HepG2 (cell line): ENCODE data around the gene IFT122. TPM values are rescaled to one million over a fixed set of nuclear protein-coding genes. Genes with fewer than 3 reads are reported as not detected.

Experiments
- ATAC-seq: fragments of 200-7000 bp; cut with Tn5 transposase; 3 replicates; pipeline ENCODE4 v1.9.1; 2020; ENCODE audit warnings: mild to moderate bottlenecking, moderate library complexity
- BruUV-seq: library from RNA; stranded (reverse); fragments of 400-500 nt; replicated peaks from 2 replicates; lab custom pipeline; 2021; lab: Mats Ljungman, UMichigan
- CTCF ChIA-PET: fragments of 300-600 bp; formaldehyde crosslinking; extraction: SDS; loops from one replicate; lab custom pipeline; 2021; ENCODE audit warnings: low total read pairs, inconsistent platforms, low intra/inter-chr PET ratio; lab: Yijun Ruan, JAX
- POLR2A ChIA-PET: fragments of 350-600 bp; sonication (Branson Sonifier 250); formaldehyde crosslinking; loops from one replicate; lab custom pipeline; 2020; ENCODE audit warnings: antibody characterized with exemption, inconsistent platforms; lab: Yijun Ruan, JAX
- DNase-seq: peaks from one replicate; pipeline ENCODE4 v3.0.0-alpha.2; 2015; ENCODE audit warnings: low spot score
- FAIRE-seq: peaks from 3 replicates; lab custom pipeline; 2011; peaks lifted over from hg19 to GRCh38; lab: Jason Lieb, UNC
- H2AFZ ChIP-seq: one replicate; pipeline ENCODE4 v1.6.1; 2011; ENCODE audit warnings: low read length, inconsistent platforms
- H3K27ac ChIP-seq: fragments of 300-600 bp; 3 replicates; pipeline ENCODE4 v1.8.0; 2011; ENCODE audit warnings: mixed run types, mild to moderate bottlenecking, mixed read lengths, low read length, inconsistent platforms; ENCODE audit not compliant: insufficient read depth; ENCODE audit errors: extremely low read length
- H3K27me3 ChIP-seq, 2 experiments: fragments of 200-600 bp in 1 of 2; 2 replicates in 1 of 2; 3 replicates in 1 of 2; pipeline versions ENCODE4 v1.6.0 to v1.8.0; 2011; ENCODE audit warnings: low read length in 2 of 2, mild to moderate bottlenecking in 2 of 2, moderate library complexity in 2 of 2, inconsistent platforms in 1 of 2; ENCODE audit not compliant: insufficient read depth in 2 of 2, control insufficient read depth in 1 of 2
- H3K36me3 ChIP-seq, 2 experiments: fragments of 200-600 bp in 1 of 2; replicated peaks in 1 of 2; 2 replicates in 1 of 2; 3 replicates in 1 of 2; pipeline versions ENCODE4 v1.5.1 to v1.8.0; 2011; ENCODE audit warnings: low read length in 2 of 2, inconsistent platforms in 1 of 2; ENCODE audit not compliant: insufficient read depth in 2 of 2, control insufficient read depth in 1 of 2
- H3K4me1 ChIP-seq: 2 replicates; pipeline ENCODE4 v1.5.1; 2012; ENCODE audit warnings: low read length, inconsistent platforms; ENCODE audit not compliant: insufficient read depth
- H3K4me2 ChIP-seq: 2 replicates; pipeline ENCODE4 v1.6.0; 2011; ENCODE audit warnings: low read depth, low read length, inconsistent platforms
- H3K4me3 ChIP-seq, 3 experiments: fragments of 200-600 bp in 1 of 3; sonication (generic), shearing (Covaris generic) in 1 of 3; replicated peaks in 1 of 3; 2 replicates each; pipeline ENCODE4 v1.5.1; 2011 to 2016; ENCODE audit warnings: low read length in 3 of 3, inconsistent platforms in 2 of 3, low read depth in 2 of 3, mild to moderate bottlenecking in 2 of 3, control low read depth in 1 of 3, mixed read lengths in 1 of 3; ENCODE audit not compliant: insufficient read depth in 1 of 3
- H3K79me2 ChIP-seq: one replicate; pipeline ENCODE4 v1.6.1; 2011; ENCODE audit warnings: low read length, inconsistent platforms; ENCODE audit not compliant: insufficient read depth
- H3K9ac ChIP-seq: 2 replicates; pipeline ENCODE4 v1.6.0; 2011; ENCODE audit warnings: mild to moderate bottlenecking, low read depth, low read length, inconsistent platforms; ENCODE audit not compliant: insufficient read depth
- H3K9me3 ChIP-seq: 2 replicates; pipeline ENCODE4 v1.5.1; 2012; ENCODE audit warnings: mild to moderate bottlenecking, low read length
- H4K20me1 ChIP-seq: 2 replicates; pipeline ENCODE4 v1.6.0; 2011; ENCODE audit warnings: inconsistent platforms, mild to moderate bottlenecking, low read length, moderate library complexity; ENCODE audit not compliant: insufficient read depth
- CEBPG ChIP-seq: IDR thresholded peaks from 2 replicates; pipeline ENCODE4 v1.6.1; 2016
- CHD2 ChIP-seq: IDR thresholded peaks from 2 replicates; pipeline ENCODE4 v1.6.1; 2011; ENCODE audit warnings: low read depth, low read length, improper control_type of control experiment
- CHD4 ChIP-seq: fragments of 200-600 bp; sonication (generic); IDR thresholded peaks from 2 replicates; pipeline ENCODE4 v1.7.0; 2017; ENCODE audit warnings: mild to moderate bottlenecking, low read length, borderline replicate concordance
- GTF3A ChIP-seq: sonication (generic); formaldehyde crosslinking; conservative IDR thresholded peaks from 2 replicates; pipeline ENCODE4 v1.4.0; 2020; ENCODE audit warnings: mild to moderate bottlenecking, missing genetic modification reagents
- HNF4A ChIP-seq: sonication (generic); formaldehyde crosslinking; IDR thresholded peaks from 2 replicates; pipeline ENCODE4 v1.4.0; 2020; ENCODE audit warnings: missing genetic modification reagents
- HOXA3 ChIP-seq: sonication (generic); formaldehyde crosslinking; IDR thresholded peaks from 2 replicates; pipeline ENCODE4 v1.5.0; 2020; ENCODE audit warnings: missing genetic modification reagents
- ISX ChIP-seq: sonication (generic); formaldehyde crosslinking; conservative IDR thresholded peaks from 2 replicates; pipeline ENCODE4 v1.5.0; 2020; ENCODE audit warnings: missing genetic modification reagents
- MTA3 ChIP-seq: sonication (generic); formaldehyde crosslinking; IDR thresholded peaks from 2 replicates; pipeline ENCODE4 v1.4.0; 2020; ENCODE audit warnings: missing genetic modification reagents
- NFIC ChIP-seq: IDR thresholded peaks from 2 replicates; pipeline ENCODE4 v1.6.1; 2012; ENCODE audit warnings: mild to moderate bottlenecking, low read length, inconsistent platforms
- NFYC ChIP-seq: IDR thresholded peaks from 2 replicates; pipeline ENCODE4 v1.6.1; 2016; ENCODE audit warnings: missing genetic modification reagents, missing compliant biosample characterization
- NR2F6 ChIP-seq, 2 experiments: IDR thresholded peaks; 2 replicates each; pipeline ENCODE4 v1.6.1; 2016; ENCODE audit warnings: antibody characterized with exemption in 1 of 2, mild to moderate bottlenecking in 1 of 2
- POLR2A ChIP-seq, 2 experiments: IDR thresholded peaks; 2 replicates each; pipeline ENCODE4 v1.6.1; 2011; ENCODE audit warnings: low read depth in 2 of 2, low read length in 2 of 2, mild to moderate bottlenecking in 1 of 2, moderate library complexity in 1 of 2; ENCODE audit not compliant: insufficient read depth in 1 of 2
- POLR2AphosphoS5 ChIP-seq: IDR thresholded peaks from 2 replicates; pipeline ENCODE4 v1.6.1; 2012; ENCODE audit warnings: low read depth, low read length
- SAP130 ChIP-seq: IDR thresholded peaks from 2 replicates; pipeline ENCODE4 v1.6.1; 2016; ENCODE audit warnings: low read depth
- SIX1 ChIP-seq: sonication (generic); formaldehyde crosslinking; IDR thresholded peaks from 2 replicates; pipeline ENCODE4 v1.4.0; 2020; ENCODE audit warnings: missing genetic modification reagents, borderline replicate concordance
- SRSF1 ChIP-seq: fragments of 200-400 bp; formaldehyde crosslinking; optimal IDR thresholded peaks from 2 replicates; pipeline ENCODE3; 2017; ENCODE audit warnings: mild to moderate bottlenecking, low read depth, low read length, moderate library complexity
- ZNF12 ChIP-seq: sonication (generic); formaldehyde crosslinking; IDR thresholded peaks from 2 replicates; pipeline ENCODE4 v1.5.0; 2020; ENCODE audit warnings: missing genetic modification reagents
- ZNF205 ChIP-seq: IDR thresholded peaks from 2 replicates; pipeline ENCODE4 v1.6.1; 2018; ENCODE audit warnings: missing biosample characterization, missing genetic modification reagents
- ZNF460 ChIP-seq: sonication (generic); formaldehyde crosslinking; IDR thresholded peaks from 2 replicates; pipeline ENCODE4 v1.5.1; 2020; ENCODE audit warnings: missing genetic modification reagents, mild to moderate bottlenecking, borderline replicate concordance
- ZNF615 ChIP-seq: sonication (generic); formaldehyde crosslinking; IDR thresholded peaks from 2 replicates; pipeline ENCODE4 v1.5.0; 2020; ENCODE audit warnings: mild to moderate bottlenecking, missing genetic modification reagents, borderline replicate concordance
- WGBS: methylation state at CpG from one replicate; pipeline ENCODE4 v1.1.6; 2017; ENCODE audit warnings: low lambda C conversion rate; 5-methylcytosine and 5-hydroxymethylcytosine counted together
- in situ Hi-C: cut with HindIII; loops from 2 replicates; pipeline ENCODE4 v1.10.0; 2017; ENCODE audit warnings: low pct_unique_long_range_greater_than_20kb; ENCODE audit not compliant: extremely low pct_ligation_motif_present
- intact Hi-C: fragments of 100-400 bp; cut with micrococcal nuclease; formaldehyde crosslinking; loops from one replicate; pipeline ENCODE4 v1.10.0; 2022; ENCODE audit not compliant: unreplicated experiment
- polyA plus RNA-seq, 8 experiments: library from polyadenylated mRNA; depleted of rRNA in 3 of 8; stranded (reverse) in 7 of 8; unstranded in 1 of 8; fragments of >200 nt; fragmentation: Illumina TruSeq in 4 of 8; extraction: Trizol in 4 of 8; gene quantifications; 2 replicates each; pipeline versions ENCODE4 v1.2.1 to v1.2.3, GENCODE V29; 2011 to 2016; ENCODE audit warnings: low read depth in 4 of 8, missing spikeins in 1 of 8, mixed read lengths in 1 of 8; ENCODE audit not compliant: insufficient read depth in 1 of 8
- total RNA-seq, 5 experiments: library from RNA; depleted of rRNA; stranded (reverse); fragments of >200 nt; fragmentation: Illumina TruSeq; extraction: Trizol; gene quantifications; 2 replicates each; pipeline ENCODE4 v1.2.3, GENCODE V29; 2016; ENCODE audit warnings: low read depth in 1 of 5
- TF ChIP-seq, protein P1 (sequence below): sonication (generic); formaldehyde crosslinking; IDR thresholded peaks from 2 replicates; pipeline ENCODE4 v1.8.1; 2023; ENCODE audit warnings: mild to moderate bottlenecking, missing genetic modification reagents, borderline replicate concordance
- TF ChIP-seq, protein P2 (sequence below): IDR thresholded peaks from 2 replicates; pipeline ENCODE4 v1.6.1; 2016; ENCODE audit warnings: missing genetic modification reagents, missing compliant biosample characterization
- TF ChIP-seq, protein P3 (sequence below): sonication (generic); formaldehyde crosslinking; conservative IDR thresholded peaks from 2 replicates; pipeline ENCODE4 v1.8.1; 2023; ENCODE audit warnings: missing genetic modification reagents
- TF ChIP-seq, protein P4 (sequence below): sonication (generic); IDR thresholded peaks from 2 replicates; pipeline ENCODE4 v1.6.1; 2016; ENCODE audit warnings: low read depth, borderline replicate concordance

The IFT122 gene
- total and polyA plus RNA-seq, 2 of the 13 experiments (the other 11 are each of a cell fraction or from before 2014, with no cell fraction given): 10.1 to 10.3 TPM

DNA sequence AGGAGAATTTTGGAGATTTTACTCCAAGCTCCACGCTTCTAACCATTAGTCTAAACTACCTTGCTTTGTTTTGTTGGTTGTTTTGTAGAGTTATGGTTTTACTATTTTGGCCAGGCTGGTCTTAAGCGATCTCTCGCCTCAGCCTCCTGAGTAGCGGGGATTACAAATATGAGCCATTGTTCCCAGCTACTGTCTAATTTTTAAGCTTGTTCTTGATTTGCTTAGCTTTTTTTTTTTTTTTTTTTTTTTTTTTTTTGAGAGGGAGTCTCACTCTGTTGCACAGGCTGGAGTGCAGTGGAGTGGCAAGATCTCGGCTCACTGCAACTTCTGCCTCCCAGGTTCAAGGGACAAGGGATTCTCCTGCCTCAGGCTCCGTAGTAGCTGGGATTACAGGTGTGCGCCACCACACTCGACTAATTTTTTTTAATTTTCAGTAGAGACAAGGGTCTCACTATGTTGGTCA lies 40.1 kb upstream of the IFT122 start (continued):
- TF ChIP-seq CHD4: 0 out of 2 replicates have a peak, but pooled peaks have one; percentile 52
- TF ChIP-seq SIX1: no peak
- no peak; the same call in 1 of the 2 replicates for TF ChIP-seq ZNF460 (CRISPR knock-in tag)
- TF ChIP-seq GTF3A: no peak
- TF ChIP-seq ZNF615: no peak
- TF ChIP-seq, protein P1, sequence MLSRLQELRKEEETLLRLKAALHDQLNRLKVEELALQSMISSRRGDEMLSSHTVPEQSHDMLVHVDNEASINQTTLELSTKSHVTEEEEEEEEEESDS (CRISPR knock-in tag): peak; percentile 98
- TF ChIP-seq NFIC: peak; percentile 15; the same call in 1 of the 2 replicates
- TF ChIP-seq POLR2AphosphoS5: peak; percentile 78
- TF ChIP-seq, protein P2, sequence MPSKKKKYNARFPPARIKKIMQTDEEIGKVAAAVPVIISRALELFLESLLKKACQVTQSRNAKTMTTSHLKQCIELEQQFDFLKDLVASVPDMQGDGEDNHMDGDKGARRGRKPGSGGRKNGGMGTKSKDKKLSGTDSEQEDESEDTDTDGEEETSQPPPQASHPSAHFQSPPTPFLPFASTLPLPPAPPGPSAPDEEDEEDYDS (CRISPR knock-in tag): peak; percentile 57; the same call in 1 of the 2 replicates
- peak; percentile 71 to 91 for TF ChIP-seq POLR2A (IDR thresholded peaks at IDR 0.05; ENCODE audit: insufficient read depth in 1 of 2, low read depth in 2 of 2, low read length in 2 of 2)
- TF ChIP-seq SRSF1: no peak
- TF ChIP-seq, all 625 proteins: peak for 16

DNA sequence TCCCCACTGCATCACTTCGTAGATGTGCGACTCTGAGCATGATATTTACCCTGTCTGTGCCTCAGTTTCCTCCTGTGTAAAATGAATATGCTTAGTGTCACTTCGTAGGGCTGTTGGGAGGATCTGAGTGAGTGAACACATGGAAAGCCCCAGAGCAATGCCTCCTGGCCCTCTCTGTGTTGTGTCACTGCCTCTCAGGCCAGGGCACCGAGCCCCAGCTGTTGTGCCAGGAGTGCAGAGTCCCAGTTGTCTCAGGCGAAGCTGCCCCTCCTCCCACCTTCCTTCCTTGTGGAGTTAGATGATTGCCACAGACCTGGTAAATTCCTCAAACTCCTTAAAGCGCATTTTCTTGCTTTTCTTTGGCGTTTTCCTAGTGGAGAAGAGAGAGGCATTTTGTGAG lies 37.8 kb upstream of the IFT122 start:
- DNase-seq: no peak
- in situ Hi-C loops: no loop called here
- TF ChIP-seq HOXA3 (CRISPR knock-in tag) (no peak), CHD2 (no peak), CEBPG (CRISPR knock-in tag) (0 out of 2 replicates have a peak, but pooled peaks have one; percentile 22), NR2F6 (IDR thresholded peaks at IDR 0.05) (no peak), NR2F6 (CRISPR knock-in tag; IDR thresholded peaks at IDR 0.05) (no peak), SAP130 (CRISPR knock-in tag) (peak; percentile 18; the same call in 1 of the 2 replicates), HNF4A (CRISPR knock-in tag) (peak; percentile 15; the same call in 1 of the 2 replicates), NFYC (CRISPR knock-in tag) (no peak), MTA3 (CRISPR knock-in tag) (no peak), ZNF12 (no peak), ISX (no peak), ZNF205 (CRISPR knock-in tag) (no peak)
- TF ChIP-seq, protein P3, sequence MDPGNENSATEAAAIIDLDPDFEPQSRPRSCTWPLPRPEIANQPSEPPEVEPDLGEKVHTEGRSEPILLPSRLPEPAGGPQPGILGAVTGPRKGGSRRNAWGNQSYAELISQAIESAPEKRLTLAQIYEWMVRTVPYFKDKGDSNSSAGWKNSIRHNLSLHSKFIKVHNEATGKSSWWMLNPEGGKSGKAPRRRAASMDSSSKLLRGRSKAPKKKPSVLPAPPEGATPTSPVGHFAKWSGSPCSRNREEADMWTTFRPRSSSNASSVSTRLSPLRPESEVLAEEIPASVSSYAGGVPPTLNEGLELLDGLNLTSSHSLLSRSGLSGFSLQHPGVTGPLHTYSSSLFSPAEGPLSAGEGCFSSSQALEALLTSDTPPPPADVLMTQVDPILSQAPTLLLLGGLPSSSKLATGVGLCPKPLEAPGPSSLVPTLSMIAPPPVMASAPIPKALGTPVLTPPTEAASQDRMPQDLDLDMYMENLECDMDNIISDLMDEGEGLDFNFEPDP (CRISPR knock-in tag): 0 out of 2 replicates have a peak, but pooled peaks have one; percentile 69
- TF ChIP-seq, protein P4, sequence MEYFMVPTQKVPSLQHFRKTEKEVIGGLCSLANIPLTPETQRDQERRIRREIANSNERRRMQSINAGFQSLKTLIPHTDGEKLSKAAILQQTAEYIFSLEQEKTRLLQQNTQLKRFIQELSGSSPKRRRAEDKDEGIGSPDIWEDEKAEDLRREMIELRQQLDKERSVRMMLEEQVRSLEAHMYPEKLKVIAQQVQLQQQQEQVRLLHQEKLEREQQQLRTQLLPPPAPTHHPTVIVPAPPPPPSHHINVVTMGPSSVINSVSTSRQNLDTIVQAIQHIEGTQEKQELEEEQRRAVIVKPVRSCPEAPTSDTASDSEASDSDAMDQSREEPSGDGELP: peak; percentile 49; the same call in 1 of the 2 replicates

More for the DNA sequence above, 37.8 kb upstream of the IFT122 start:
- Histone ChIP-seq H3K4me2 (peak overlapping the region; percentile 37; the same call in 1 of the 2 replicates), H3K4me3 (no peak overlapping the region), H4K20me1 (no peaks in the 10 kb centered on the region), H3K27me3 (no peaks in the 10 kb centered on the region; a peak in 1 of 5 replicates), H2AFZ (no peak overlapping the region), H3K9me3 (no peaks in the 10 kb centered on the region), H3K27ac (no peak overlapping the region), H3K4me1 (peaks cover 46% of the 10 kb centered on the region), H3K79me2 (peaks cover 21% of the 10 kb centered on the region), H3K36me3 (0 out of 5 replicates have a peak, but pooled peaks cover 0 to 3% of the 10 kb centered on the region in 2 experiments), H3K9ac (no peak overlapping the region)
- BruUV-seq: no TSS peak
- ATAC-seq (no peak), FAIRE-seq (no peak)
- ChIA-PET CTCF (no interaction called here), POLR2A (interaction anchor here (1.2 to 1.7 kb wide), 2 partner anchors 11 to 12 kb away, joined by 3 to 4 read pairs; no protein-coding TSS in a partner anchor)
- 40% methylated on average over 7 of the region's 7 CpGs for WGBS
- intact Hi-C loops: no loop called here
